SJCRH30 (cell line): ENCODE results near the gene MOSPD3. TPM values are rescaled to one million over a fixed set of nuclear protein-coding genes. Genes with fewer than 3 reads are reported as not detected.
A peak's percentile ranks its signal among the peaks of the same experiment; 100 is the strongest.

Experiments used
- DNase-seq, 2 experiments: peaks; one replicate each; pipeline ENCODE4 v3.0.0-alpha.2; 2015 to 2020
- H3K27ac ChIP-seq: fragments of 250-450 bp; sonication (Bioruptor Pico); 2 replicates; pipeline ENCODE4 v1.5.1; 2020; ENCODE audit warnings: mild to moderate bottlenecking, moderate library complexity
- H3K27me3 ChIP-seq: fragments of 250-450 bp; sonication (Bioruptor Pico); 2 replicates; pipeline ENCODE4 v1.5.1; 2020; ENCODE audit warnings: mild to moderate bottlenecking, moderate library complexity
- H3K36me3 ChIP-seq: fragments of 250-450 bp; sonication (Bioruptor Pico); 2 replicates; pipeline ENCODE4 v1.5.1; 2020; ENCODE audit warnings: mild to moderate bottlenecking, moderate library complexity
- H3K4me1 ChIP-seq: fragments of 250-450 bp; sonication (Bioruptor Pico); 2 replicates; pipeline ENCODE4 v1.5.1; 2020; ENCODE audit warnings: mild to moderate bottlenecking, moderate library complexity
- H3K4me3 ChIP-seq: fragments of 250-450 bp; sonication (Bioruptor Pico); 2 replicates; pipeline ENCODE4 v1.5.1; 2020; ENCODE audit warnings: mild to moderate bottlenecking, moderate library complexity
- H3K9me3 ChIP-seq: fragments of 250-450 bp; sonication (Bioruptor Pico); replicated peaks from 2 replicates; pipeline ENCODE4 v1.5.1; 2020; ENCODE audit warnings: mild to moderate bottlenecking, moderate library complexity
- total RNA-seq: library from RNA; depleted of rRNA; stranded (reverse); fragments of >200 nt; shearing (Covaris generic); gene quantifications from 2 replicates; pipeline ENCODE4 v1.2.3, GENCODE V29; 2014

Gene MOSPD3
- total RNA-seq, 1 experiment from 2014 or later, result 13.8 TPM

- no peak overlapping the region for H3K4me3 ChIP-seq
- no peaks in the 10 kb centered on the region for H3K27me3 ChIP-seq
- H3K4me1 ChIP-seq, result no peaks in the 10 kb centered on the region
- H3K9me3 ChIP-seq, result no peaks in the 10 kb centered on the region
- no peak for DNase-seq
- H3K36me3 ChIP-seq, result no peaks in the 10 kb centered on the region
- no peak overlapping the region for H3K27ac ChIP-seq
These were observed 7.9 kb downstream of the MOSPD3 start for GRCh38 chr7:100620239-100620638.

GRCh38 chr7:100620804-100621203, 8.5 kb downstream of the MOSPD3 start:
- H3K27ac ChIP-seq, result no peak overlapping the region
- H3K27me3 ChIP-seq, result no peaks in the 10 kb centered on the region
- no peaks in the 10 kb centered on the region for H3K4me1 ChIP-seq
- no peaks in the 10 kb centered on the region for H3K36me3 ChIP-seq
- DNase-seq, result no peak
- no peaks in the 10 kb centered on the region for H3K9me3 ChIP-seq
- H3K4me3 ChIP-seq, result no peak overlapping the region

GRCh38 chr7:100621554-100621953, 9.2 kb downstream of the MOSPD3 start:
- Histone ChIP-seq H3K9me3 (no peaks in the 10 kb centered on the region), H3K27me3 (no peaks in the 10 kb centered on the region), H3K4me3 (no peak overlapping the region), H3K4me1 (no peaks in the 10 kb centered on the region), H3K36me3 (no peaks in the 10 kb centered on the region), H3K27ac (no peak overlapping the region)
- DNase-seq, result no peak

- H3K4me1 ChIP-seq, result no peaks in the 10 kb centered on the region
- no peak overlapping the region for H3K4me3 ChIP-seq
- no peaks in the 10 kb centered on the region for H3K9me3 ChIP-seq
- H3K36me3 ChIP-seq, result no peaks in the 10 kb centered on the region
- DNase-seq, result no peak
- no peak overlapping the region for H3K27ac ChIP-seq
- no peaks in the 10 kb centered on the region for H3K27me3 ChIP-seq
These were observed 11.8 kb downstream of the MOSPD3 start for GRCh38 chr7:100623951-100624824.

- Histone ChIP-seq H3K36me3 (no peaks in the 10 kb centered on the region), H3K4me3 (peak overlapping the region; percentile 53), H3K27ac (no peak overlapping the region), H3K9me3 (no peaks in the 10 kb centered on the region), H3K4me1 (no peaks in the 10 kb centered on the region), H3K27me3 (no peaks in the 10 kb centered on the region)
- DNase-seq, result no peak
These were observed 13.7 kb downstream of the MOSPD3 start for GRCh38 chr7:100626055-100626454.

- DNase-seq, result peak; percentile 89 to 91
- H3K4me1 ChIP-seq, result no peaks in the 10 kb centered on the region
- no peaks in the 10 kb centered on the region for H3K9me3 ChIP-seq
- no peaks in the 10 kb centered on the region for H3K27me3 ChIP-seq
- H3K36me3 ChIP-seq, result no peaks in the 10 kb centered on the region
- no peak overlapping the region for H3K27ac ChIP-seq
- H3K4me3 ChIP-seq, result peak overlapping the region; percentile 53
These were observed 14.3 kb downstream of the MOSPD3 start for GRCh38 chr7:100626530-100627237.

- no peak overlapping the region for H3K4me3 ChIP-seq
- H3K36me3 ChIP-seq, result no peaks in the 10 kb centered on the region
- no peak for DNase-seq
- H3K27me3 ChIP-seq, result no peaks in the 10 kb centered on the region
- no peak overlapping the region for H3K27ac ChIP-seq
- H3K4me1 ChIP-seq, result no peaks in the 10 kb centered on the region
- H3K9me3 ChIP-seq, result no peaks in the 10 kb centered on the region
These were observed 14.9 kb downstream of the MOSPD3 start for GRCh38 chr7:100627238-100627549.

GRCh38 chr7:100629117-100629716, 16.9 kb downstream of the MOSPD3 start:
- peak; percentile 72 to 85 for DNase-seq
- H3K27ac ChIP-seq, result no peak overlapping the region
- no peaks in the 10 kb centered on the region for H3K9me3 ChIP-seq
- H3K27me3 ChIP-seq, result no peaks in the 10 kb centered on the region; the same call in 1 of the 2 replicates
- H3K4me3 ChIP-seq, result no peak overlapping the region
- no peaks in the 10 kb centered on the region for H3K36me3 ChIP-seq
- no peaks in the 10 kb centered on the region for H3K4me1 ChIP-seq

GRCh38 chr7:100630066-100630465, 17.7 kb downstream of the MOSPD3 start:
- Histone ChIP-seq H3K4me3 (no peak overlapping the region), H3K4me1 (no peaks in the 10 kb centered on the region), H3K9me3 (no peaks in the 10 kb centered on the region), H3K36me3 (no peaks in the 10 kb centered on the region), H3K27ac (no peak overlapping the region), H3K27me3 (no peaks in the 10 kb centered on the region; the same call in 1 of the 2 replicates)
- no peak for DNase-seq

GRCh38 chr7:100632951-100633717, 20.8 kb downstream of the MOSPD3 start:
- Histone ChIP-seq H3K9me3 (no peaks in the 10 kb centered on the region), H3K4me3 (no peak overlapping the region), H3K27ac (no peak overlapping the region), H3K27me3 (no peaks in the 10 kb centered on the region; the same call in 1 of the 2 replicates), H3K4me1 (no peaks in the 10 kb centered on the region), H3K36me3 (no peaks in the 10 kb centered on the region)
- DNase-seq, result no peak

- DNase-seq, result no peak
These were observed 27.7 kb downstream of the MOSPD3 start for GRCh38 chr7:100639995-100640516.

GRCh38 chr7:100640517-100641440, 28.4 kb downstream of the MOSPD3 start:
- DNase-seq, result no peak
- Histone ChIP-seq H3K9me3 (no peaks in the 10 kb centered on the region), H3K4me1 (no peaks in the 10 kb centered on the region), H3K4me3 (no peak overlapping the region), H3K36me3 (no peaks in the 10 kb centered on the region), H3K27ac (no peak overlapping the region), H3K27me3 (peaks cover 20% of the 10 kb centered on the region; the same call in 1 of the 2 replicates)

More at GRCh38 chr7:100639995-100640516, 27.7 kb downstream of the MOSPD3 start:
- H3K27ac ChIP-seq, result no peak overlapping the region
- no peaks in the 10 kb centered on the region for H3K9me3 ChIP-seq
- no peak overlapping the region for H3K4me3 ChIP-seq
- H3K4me1 ChIP-seq, result no peaks in the 10 kb centered on the region
- H3K27me3 ChIP-seq, result peaks cover 17% of the 10 kb centered on the region; the same call in 1 of the 2 replicates
- no peaks in the 10 kb centered on the region for H3K36me3 ChIP-seq

- Histone ChIP-seq H3K27me3 (peaks cover 23% of the 10 kb centered on the region; the same call in 1 of the 2 replicates), H3K36me3 (no peaks in the 10 kb centered on the region), H3K4me1 (no peaks in the 10 kb centered on the region), H3K9me3 (no peaks in the 10 kb centered on the region), H3K27ac (no peak within 1 kb of the TSS), H3K4me3 (no peak within 1 kb of the TSS)
- DNase-seq, result no peak
These were observed 29.1 kb downstream of the MOSPD3 start, which contains the start of gene TFR2 for GRCh38 chr7:100641463-100641859. TFR2 (minus strand) TSS chr7:100641552; CDS start chr7:100641509, 43 bp downstream.
